Measurements from ENCODE around the gene TOM1L1.
A peak's percentile ranks its signal among the peaks of the same experiment; 100 is the strongest.

Gene TOM1L1

GRCh38 chr17:54950116-54950515 is 49.5 kb downstream of the TOM1L1 start:
- DNase-seq, result no peak

DNA sequence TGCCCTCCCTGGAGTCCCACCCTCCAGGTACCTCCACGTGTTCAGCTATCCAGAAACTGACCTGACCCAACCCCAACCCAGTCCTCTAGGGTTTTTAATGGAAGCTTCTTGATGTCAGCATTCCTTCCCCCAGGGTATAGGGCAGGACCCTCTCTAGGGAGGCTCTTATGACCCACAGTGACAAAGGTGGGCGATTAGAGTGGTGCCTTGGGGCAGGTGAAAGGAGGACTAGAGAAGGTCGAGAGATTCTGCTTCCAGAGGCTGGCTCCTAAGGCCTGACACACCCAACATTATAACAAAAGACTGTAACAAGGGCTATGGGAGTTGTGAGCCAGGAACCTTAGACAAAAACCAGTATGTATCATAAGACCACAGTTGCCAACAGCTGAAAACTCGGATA is 50.6 kb downstream of the TOM1L1 start:
- DNase-seq, result no peak

- no peak for DNase-seq
Observed at GRCh38 chr17:54956791-54957190, 56.1 kb downstream of the TOM1L1 start.

- DNase-seq, result no peak
Observed at GRCh38 chr17:54967621-54968261, 67.1 kb downstream of the TOM1L1 start.

DNA sequence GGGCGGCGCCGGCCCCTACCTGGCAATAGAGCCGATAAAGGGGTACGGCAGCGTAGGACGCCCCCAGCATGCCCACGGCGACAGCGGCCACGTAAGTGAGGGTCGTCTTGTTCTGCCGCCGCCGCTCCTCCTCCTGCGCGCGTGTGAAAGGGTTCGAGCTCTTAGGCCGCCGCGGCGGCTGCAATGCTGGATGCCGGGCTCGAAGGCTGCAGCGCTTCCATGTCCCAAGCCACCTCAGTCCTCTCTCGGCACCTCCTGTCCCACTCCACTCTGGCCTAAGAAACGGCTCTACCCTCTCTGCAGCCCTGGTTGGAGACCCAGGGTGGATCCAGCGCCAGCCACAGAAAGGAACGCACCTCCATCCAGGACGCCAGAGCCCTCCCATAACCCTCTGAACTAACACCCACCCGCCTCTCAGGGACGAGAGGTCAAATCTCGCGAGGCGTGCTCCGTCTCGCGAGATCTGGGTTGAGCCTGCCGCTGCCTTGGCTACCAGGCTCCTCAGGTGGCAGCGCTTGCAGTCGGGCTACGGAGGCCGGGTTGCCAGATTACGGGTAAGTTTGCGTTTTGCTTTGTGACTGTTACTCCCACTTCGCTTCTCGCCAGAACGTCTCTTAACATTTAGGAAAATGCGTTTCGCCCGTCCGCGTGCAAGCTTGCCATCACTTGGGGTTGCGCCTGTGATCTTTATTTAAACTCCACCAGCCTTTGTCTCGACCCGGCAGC is 67.8 kb downstream of the TOM1L1 start, which contains the start of the genes COX11 and STXBP4:
Gene COX11, minus strand, starts transcription at position 393 of the 726 bp plus-strand sequence. Its CDS starts 8 bp downstream, at position 385.
Gene STXBP4, plus strand, starts transcription at position 504 of the 726 bp plus-strand sequence. CDS start 17,455 bp downstream, outside the sequence.
- DNase-seq, result peak; percentile 92

- DNase-seq, result no peak
Observed at GRCh38 chr17:54968988-54969332, 68.3 kb downstream of the TOM1L1 start.

- no peak for DNase-seq
Observed at GRCh38 chr17:54969658-54970572, 69.3 kb downstream of the TOM1L1 start.

GRCh38 chr17:54971147-54971546 is 70.5 kb downstream of the TOM1L1 start:
- no peak for DNase-seq

GRCh38 chr17:54971901-54972300 is 71.2 kb downstream of the TOM1L1 start:
- no peak for DNase-seq

GRCh38 chr17:54972406-54973138 is 71.9 kb downstream of the TOM1L1 start:
- DNase-seq, result no peak

GRCh38 chr17:54974759-54975158 is 74.1 kb downstream of the TOM1L1 start:
- DNase-seq, result no peak

DNA sequence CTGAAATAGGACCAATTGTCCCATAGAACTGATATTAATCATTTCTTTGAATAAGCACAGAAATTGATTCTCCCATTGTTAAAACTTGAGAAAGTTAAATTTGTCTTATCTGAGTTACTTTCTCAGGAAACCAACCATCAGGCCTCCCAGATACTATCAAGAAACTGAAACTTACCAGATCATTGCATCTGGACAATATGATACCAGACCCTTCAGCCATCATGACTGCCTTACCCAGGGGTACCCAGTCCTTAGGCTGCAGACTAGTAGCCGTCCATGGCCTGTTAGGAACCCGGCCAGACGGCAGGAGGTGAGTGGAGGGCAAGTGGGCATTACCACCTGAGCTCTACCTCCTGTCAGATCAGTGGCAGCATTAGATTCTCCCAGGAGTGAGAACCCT is 75.7 kb downstream of the TOM1L1 start:
- DNase-seq, result no peak

- no peak for DNase-seq
Observed at GRCh38 chr17:54977744-54978143, 77.1 kb downstream of the TOM1L1 start.

GRCh38 chr17:54979657-54980056 is 79.0 kb downstream of the TOM1L1 start:
- DNase-seq, result no peak

DNA sequence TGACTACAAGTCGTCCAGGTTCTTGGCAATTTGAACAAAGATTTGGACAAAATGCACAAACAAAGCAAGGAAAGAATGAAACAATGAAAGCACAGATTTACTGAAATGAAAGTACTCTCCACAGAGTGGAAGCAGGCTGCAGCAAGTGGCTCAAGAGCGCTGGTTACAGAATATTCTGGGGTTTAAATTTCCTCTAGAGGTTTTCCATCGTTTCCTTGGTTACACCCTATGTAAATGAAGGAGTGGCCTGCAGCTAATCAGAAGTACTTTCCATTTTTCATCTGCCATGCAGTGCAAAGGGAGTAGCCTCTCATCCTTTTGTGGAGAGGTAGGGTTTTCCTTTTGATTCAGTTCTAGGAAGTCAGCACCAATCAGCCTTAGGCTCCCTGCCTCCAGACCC is 79.7 kb downstream of the TOM1L1 start:
- no peak for DNase-seq

DNA sequence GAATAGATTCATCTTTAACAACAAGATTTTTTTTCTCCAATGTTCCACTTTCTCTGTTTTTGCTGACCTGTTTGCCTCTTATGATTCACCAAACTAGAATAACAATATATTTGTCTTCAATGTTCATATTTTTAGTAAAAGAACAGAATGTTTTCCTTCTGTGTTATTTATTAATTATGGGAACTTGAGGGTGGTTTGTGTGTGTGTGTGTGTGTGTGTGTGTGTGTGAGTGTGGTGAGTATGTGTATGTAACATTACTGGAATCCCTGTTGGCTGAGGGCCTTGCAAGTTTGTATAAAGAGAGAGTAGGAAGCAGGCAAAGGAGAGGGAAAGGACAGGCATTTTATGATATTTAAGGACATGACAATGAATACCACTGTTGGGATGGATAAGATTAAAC is 81.7 kb downstream of the TOM1L1 start:
- DNase-seq, result no peak

DNA sequence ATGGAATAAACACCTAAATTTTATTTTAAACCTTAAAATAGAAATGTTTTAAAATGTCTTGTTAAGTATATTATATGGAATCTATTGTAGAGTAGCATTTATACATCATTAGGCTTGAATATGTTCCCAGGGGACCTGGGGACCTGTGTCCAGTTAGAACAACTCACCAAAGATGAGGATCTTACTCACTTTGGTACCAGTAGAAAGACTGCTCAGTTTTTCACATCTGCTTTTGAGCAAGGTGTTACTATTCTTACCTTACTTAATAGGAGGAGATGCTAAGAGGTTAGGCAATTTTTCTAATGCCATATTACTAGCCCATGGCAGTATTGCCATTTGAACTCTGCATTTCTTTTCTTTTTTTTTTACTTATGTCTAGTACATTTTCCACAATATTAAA is 82.6 kb downstream of the TOM1L1 start:
- no peak for DNase-seq

DNA sequence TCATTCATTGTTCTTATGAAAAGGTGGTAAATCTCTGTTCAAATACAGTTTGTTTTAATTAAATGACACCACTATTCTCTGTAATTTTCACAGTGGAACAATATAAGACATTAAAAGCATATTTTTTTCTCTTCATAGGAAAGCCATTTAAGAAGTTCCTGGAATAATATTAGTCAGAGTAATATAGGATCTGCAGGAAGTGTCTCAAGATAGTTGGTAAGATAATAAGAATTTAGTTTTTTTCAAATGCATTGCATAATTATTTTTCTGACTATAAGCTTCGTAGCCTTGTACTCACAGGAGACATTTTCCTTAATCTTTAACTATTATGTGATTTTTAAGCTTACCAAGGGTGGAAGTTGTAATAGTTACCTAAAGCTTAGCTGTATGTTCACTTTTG is 84.8 kb downstream of the TOM1L1 start:
- no peak for DNase-seq

GRCh38 chr17:54990118-54990517 is 89.5 kb downstream of the TOM1L1 start:
- DNase-seq, result no peak

DNA sequence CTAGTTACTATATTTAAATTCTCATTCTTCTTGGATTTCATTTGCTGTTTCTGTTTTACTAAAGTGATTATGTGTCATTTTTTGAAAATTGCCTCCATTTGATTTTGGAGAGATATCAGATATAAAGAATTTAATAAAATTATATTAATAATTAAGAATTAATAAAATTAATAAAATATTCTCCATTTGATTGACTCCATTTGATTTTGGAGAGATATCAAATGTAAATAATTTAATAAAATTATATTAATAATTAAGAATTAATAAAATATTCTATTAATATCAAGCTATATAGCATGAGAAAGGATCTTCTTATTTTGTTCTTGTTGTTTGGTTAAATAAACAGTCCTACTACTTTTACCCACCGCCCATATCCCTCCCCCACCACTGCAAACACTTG is 90.9 kb downstream of the TOM1L1 start:
- DNase-seq, result no peak

GRCh38 chr17:54992797-54993639 is 92.4 kb downstream of the TOM1L1 start:
- DNase-seq, result peak; percentile 44

DNA sequence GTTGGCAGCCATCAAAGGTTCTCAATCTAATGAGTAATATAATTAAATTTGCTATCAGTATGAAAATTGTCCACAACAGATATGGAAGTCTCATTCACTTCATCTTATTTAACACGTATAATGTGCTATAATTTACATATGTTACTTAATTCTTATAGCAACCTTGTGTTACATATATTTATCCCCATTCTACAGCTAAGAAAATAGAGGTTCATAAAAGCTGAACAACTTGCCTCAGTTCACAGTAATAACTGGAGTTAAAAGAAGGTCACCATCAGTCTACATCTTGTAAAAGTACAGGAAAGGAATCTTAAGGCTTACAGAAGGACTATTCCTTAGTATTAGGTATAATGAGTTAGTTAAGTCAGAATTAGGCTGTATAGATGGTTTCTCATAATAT is 95.8 kb downstream of the TOM1L1 start:
- no peak for DNase-seq
